ENCODE measurements around the gene HLTF. TPM values are rescaled to one million over a fixed set of nuclear protein-coding genes. Genes with fewer than 3 reads are reported as not detected.

Gene HLTF
- polyA plus RNA-seq, 1 experiment = 17.3 TPM

GRCh38 chr3:149128821-149129220 lies 42.5 kb upstream of the HLTF start:
- ChIA-PET CTCF (interaction anchor here (0.9 to 2.8 kb wide), 7 partner anchors 9 to 205 kb away, joined by 3 to 16 read pairs (median 6); partner anchors contain the start of gene TM4SF18), POLR2A (interaction anchor here (1.4 kb wide), 1 partner anchor 50 kb away, joined by 4 read pairs; no protein-coding TSS in a partner anchor)
- Histone ChIP-seq H3K36me3 (ENCODE audit: control insufficient read depth, insufficient read depth, low read length) (no peaks in the 10 kb centered on the region), H3K4me3 (ENCODE audit: low read depth, low read length) (peak overlapping the region; percentile 80), H3K27me3 (ENCODE audit: control insufficient read depth, insufficient read depth, low read length) (no peaks in the 10 kb centered on the region)
- DNase-seq (ENCODE audit: low read depth) = no peak
- TF ChIP-seq CTCF (IDR thresholded peaks at IDR 0.05; ENCODE audit: insufficient read depth, low read depth, low read length) = no peak

GRCh38 chr3:149122721-149123578 lies 36.6 kb upstream of the HLTF start:
- DNase-seq (ENCODE audit: low read depth) = no peak
- POLR2A ChIA-PET = no interaction called here
- H3K36me3 ChIP-seq (ENCODE audit: control insufficient read depth, insufficient read depth, low read length) = no peaks in the 10 kb centered on the region
- CTCF ChIA-PET = interaction anchor here (0.7 to 5.1 kb wide), 5 partner anchors 22 to 172 kb away, joined by 3 to 78 read pairs (median 5); no protein-coding TSS in a partner anchor
- TF ChIP-seq CTCF (IDR thresholded peaks at IDR 0.05; ENCODE audit: insufficient read depth, low read depth, low read length) = no peak
- H3K27me3 ChIP-seq (ENCODE audit: control insufficient read depth, insufficient read depth, low read length) = no peaks in the 10 kb centered on the region
- H3K4me3 ChIP-seq (ENCODE audit: low read depth, low read length) = no peak overlapping the region

- DNase-seq (ENCODE audit: low read depth) = peak; percentile 26
- CTCF ChIA-PET = interaction anchor here (0.6 to 5.1 kb wide), 33 partner anchors 8 to 649 kb away, joined by 3 to 78 read pairs (median 4); partner anchors contain the start of genes HPS3 and TM4SF18
- Histone ChIP-seq H3K4me3 (ENCODE audit: low read depth, low read length) (no peak overlapping the region), H3K36me3 (ENCODE audit: control insufficient read depth, insufficient read depth, low read length) (no peaks in the 10 kb centered on the region), H3K27me3 (ENCODE audit: control insufficient read depth, insufficient read depth, low read length) (no peaks in the 10 kb centered on the region)
- POLR2A ChIA-PET = no interaction called here
- peak; percentile 47; the same call in 1 of the 2 replicates for TF ChIP-seq CTCF (IDR thresholded peaks at IDR 0.05; ENCODE audit: insufficient read depth, low read depth, low read length)
Observed at GRCh38 chr3:149120051-149120972, 34.0 kb upstream of the HLTF start.

- no peaks in the 10 kb centered on the region for H3K36me3 ChIP-seq (ENCODE audit: control insufficient read depth, insufficient read depth, low read length)
- TF ChIP-seq CTCF (IDR thresholded peaks at IDR 0.05; ENCODE audit: insufficient read depth, low read depth, low read length) = no peak
- H3K27me3 ChIP-seq (ENCODE audit: control insufficient read depth, insufficient read depth, low read length) = no peaks in the 10 kb centered on the region
- ChIA-PET POLR2A (no interaction called here), CTCF (interaction anchor here (1.0 to 5.1 kb wide), 16 partner anchors 7 to 360 kb away, joined by 3 to 78 read pairs (median 6); partner anchors contain the start of gene HPS3)
- H3K4me3 ChIP-seq (ENCODE audit: low read depth, low read length) = no peak overlapping the region
- DNase-seq (ENCODE audit: low read depth) = no peak
Observed at GRCh38 chr3:149119466-149119865, 33.1 kb upstream of the HLTF start.
